ENCODE data around the gene SEMA5B.

- no peak for TF ChIP-seq CTCF (IDR thresholded peaks at IDR 0.05)
- TF ChIP-seq POLR2A (IDR thresholded peaks at IDR 0.05): no peak
Observed at GRCh38 chr3:122893754-122894668, 133.6 kb downstream of the SEMA5B start.

Data from uterus (tissue), 2 donors.